ENCODE measurements around the gene SYAP1. TPM values are rescaled to one million over a fixed set of nuclear protein-coding genes. Genes with fewer than 3 reads are reported as not detected.

SYAP1 gene
- total and polyA plus RNA-seq, 2 donors (not counting 1 experiment from before 2014, with no cell fraction given): 19.4 to 49.7 TPM

DNA sequence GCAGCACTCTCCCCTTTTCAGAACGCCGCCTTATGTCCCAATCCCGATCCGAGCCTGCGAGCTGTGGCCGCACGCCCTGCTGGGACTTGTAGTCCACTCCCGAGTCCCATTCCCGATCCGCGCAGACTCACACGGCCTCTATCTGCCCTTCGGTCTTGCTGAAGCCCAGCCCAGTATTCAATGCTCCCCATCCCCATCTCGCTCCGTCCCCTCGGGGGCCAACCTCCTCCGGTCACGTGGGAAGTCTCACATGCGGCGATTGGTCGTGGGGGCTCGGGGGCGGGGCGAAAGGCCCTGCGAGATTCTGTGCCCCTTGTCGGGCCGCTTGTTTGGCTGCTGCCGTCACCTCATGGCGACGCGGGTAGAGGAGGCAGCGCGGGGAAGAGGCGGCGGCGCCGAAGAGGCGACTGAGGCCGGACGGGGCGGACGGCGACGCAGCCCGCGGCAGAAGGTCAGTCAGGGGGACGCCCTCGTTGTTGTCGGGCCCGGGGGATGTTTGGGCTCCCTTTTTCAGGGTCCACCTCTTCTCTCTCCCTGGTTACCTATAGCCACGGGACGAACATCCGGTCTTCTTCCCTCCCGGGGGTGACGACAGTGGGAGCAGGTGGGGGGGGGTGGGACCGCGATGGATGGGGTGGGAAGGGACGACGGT is 66.9 kb downstream of the SYAP1 start, which contains the start of gene TXLNG:
TXLNG (plus strand) TSS at position 328 of the 652 bp plus-strand sequence; CDS start at position 350, 22 bp downstream.
- Histone ChIP-seq H3K27me3 (ENCODE audit: control insufficient read depth, insufficient read depth, low read length) (no peaks in the 10 kb centered on the region), H3K36me3 (ENCODE audit: control insufficient read depth, insufficient read depth, low read length) (peaks cover 2% of the 10 kb centered on the region), H2AFZ (ENCODE audit: low read length) (peak within 1 kb of the TSS; percentile 97), H3K9ac (ENCODE audit: insufficient read depth, low read length) (peak within 1 kb of the TSS; percentile 80), H3K4me1 (ENCODE audit: control insufficient read depth, extremely low read depth, insufficient read depth, low read length) (no peaks in the 10 kb centered on the region), H4K20me1 (ENCODE audit: control insufficient read depth, extremely low read depth, insufficient read depth, low read length) (no peaks in the 10 kb centered on the region), H3K79me2 (ENCODE audit: control insufficient read depth, insufficient read depth, low read length) (peaks cover 13% of the 10 kb centered on the region), H3K4me3 (replicated peaks in 1 of 4; ENCODE audit: control extremely low read depth in 1 of 4, insufficient read depth in 1 of 4, low read depth in 3 of 4, low read length in 4 of 4) (peak within 1 kb of the TSS; percentile 69 to 87 (median 73)), H3K4me2 (ENCODE audit: extremely low read depth, insufficient read depth, low read length) (peak within 1 kb of the TSS; percentile 83), H3K9me3 (ENCODE audit: control insufficient read depth, insufficient read depth, low read depth, low read length) (no peaks in the 10 kb centered on the region), H3K27ac (ENCODE audit: insufficient read depth, low read length) (peak within 1 kb of the TSS; percentile 77)
- peak; percentile 98 to 100 for DNase-seq (ENCODE audit: low read depth in 2 of 2)
- TF ChIP-seq, protein P1, sequence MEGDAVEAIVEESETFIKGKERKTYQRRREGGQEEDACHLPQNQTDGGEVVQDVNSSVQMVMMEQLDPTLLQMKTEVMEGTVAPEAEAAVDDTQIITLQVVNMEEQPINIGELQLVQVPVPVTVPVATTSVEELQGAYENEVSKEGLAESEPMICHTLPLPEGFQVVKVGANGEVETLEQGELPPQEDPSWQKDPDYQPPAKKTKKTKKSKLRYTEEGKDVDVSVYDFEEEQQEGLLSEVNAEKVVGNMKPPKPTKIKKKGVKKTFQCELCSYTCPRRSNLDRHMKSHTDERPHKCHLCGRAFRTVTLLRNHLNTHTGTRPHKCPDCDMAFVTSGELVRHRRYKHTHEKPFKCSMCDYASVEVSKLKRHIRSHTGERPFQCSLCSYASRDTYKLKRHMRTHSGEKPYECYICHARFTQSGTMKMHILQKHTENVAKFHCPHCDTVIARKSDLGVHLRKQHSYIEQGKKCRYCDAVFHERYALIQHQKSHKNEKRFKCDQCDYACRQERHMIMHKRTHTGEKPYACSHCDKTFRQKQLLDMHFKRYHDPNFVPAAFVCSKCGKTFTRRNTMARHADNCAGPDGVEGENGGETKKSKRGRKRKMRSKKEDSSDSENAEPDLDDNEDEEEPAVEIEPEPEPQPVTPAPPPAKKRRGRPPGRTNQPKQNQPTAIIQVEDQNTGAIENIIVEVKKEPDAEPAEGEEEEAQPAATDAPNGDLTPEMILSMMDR (conservative IDR thresholded peaks at IDR 0.05 in 1 of 2, IDR thresholded peaks at IDR 0.05 in 1 of 2; ENCODE audit: low read depth in 1 of 2, low read length in 2 of 2): no peak
- no peak for TF ChIP-seq EZH2 (IDR thresholded peaks at IDR 0.05; ENCODE audit: low read length, missing control alignments)

DNA sequence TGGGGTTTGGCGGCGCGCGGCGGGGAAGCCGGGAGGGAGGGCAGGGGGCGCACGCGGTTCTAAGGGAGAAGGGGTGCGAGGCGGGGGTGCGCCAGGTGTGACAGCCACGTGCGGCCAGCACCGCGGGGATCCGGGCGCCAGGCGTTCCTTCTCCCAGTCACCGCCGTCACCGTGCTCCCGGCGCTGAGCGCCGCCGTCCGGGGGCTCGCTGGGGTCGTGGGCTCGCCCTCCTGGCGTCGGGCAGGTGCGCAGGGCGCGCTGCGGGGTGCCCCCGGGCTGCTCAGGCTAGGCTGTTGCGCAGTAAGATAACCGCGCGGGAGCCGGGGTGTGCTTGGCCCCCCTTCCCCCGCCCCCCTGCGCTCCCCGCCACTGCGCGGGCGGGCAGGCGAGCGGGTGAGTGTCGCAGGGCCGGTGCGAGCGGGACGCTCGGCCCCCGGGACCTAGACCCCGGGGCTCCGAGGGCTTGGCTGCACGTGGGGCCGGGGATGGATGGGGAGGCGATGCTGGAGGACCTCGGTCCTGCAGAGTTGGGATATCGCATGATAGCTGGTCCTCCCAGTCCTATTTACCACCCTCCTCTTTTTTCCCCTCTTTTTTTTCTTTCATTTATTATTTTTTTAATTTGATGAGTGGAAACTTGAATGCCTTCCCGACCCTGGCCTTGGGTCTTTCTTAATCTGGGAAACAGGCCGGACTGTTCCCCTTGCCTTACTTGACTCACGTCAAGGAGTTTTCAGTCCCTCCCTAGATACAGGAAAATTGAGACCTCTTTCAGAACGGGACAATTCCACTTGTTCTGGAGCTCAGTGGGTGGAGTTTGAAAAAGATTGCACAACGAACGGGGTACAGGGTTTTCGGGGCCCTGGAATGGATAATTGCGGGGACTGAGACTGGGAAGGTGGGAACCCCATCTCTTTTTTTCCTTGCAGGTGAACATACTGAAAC is 67.7 kb downstream of the SYAP1 start:
- H3K4me1 ChIP-seq (ENCODE audit: control insufficient read depth, extremely low read depth, insufficient read depth, low read length): no peaks in the 10 kb centered on the region
- DNase-seq (ENCODE audit: low read depth in 2 of 2): peak in 1 of 2 donors; percentile 53
- H3K9me3 ChIP-seq (ENCODE audit: control insufficient read depth, insufficient read depth, low read depth, low read length): no peaks in the 10 kb centered on the region
- peak overlapping the region; percentile 53 to 63 (median 60) for H3K4me3 ChIP-seq (replicated peaks in 1 of 4; ENCODE audit: control extremely low read depth in 1 of 4, insufficient read depth in 1 of 4, low read depth in 3 of 4, low read length in 4 of 4)
- H3K9ac ChIP-seq (ENCODE audit: insufficient read depth, low read length): peak overlapping the region; percentile 80
- TF ChIP-seq, protein P1 (conservative IDR thresholded peaks at IDR 0.05 in 1 of 2, IDR thresholded peaks at IDR 0.05 in 1 of 2; ENCODE audit: low read depth in 1 of 2, low read length in 2 of 2): no peak
- no peak for TF ChIP-seq EZH2 (IDR thresholded peaks at IDR 0.05; ENCODE audit: low read length, missing control alignments)
- H3K27me3 ChIP-seq (ENCODE audit: control insufficient read depth, insufficient read depth, low read length): no peaks in the 10 kb centered on the region
- no peak overlapping the region for H2AFZ ChIP-seq (ENCODE audit: low read length)
- peak overlapping the region; percentile 49 for H3K4me2 ChIP-seq (ENCODE audit: extremely low read depth, insufficient read depth, low read length)
- no peaks in the 10 kb centered on the region for H4K20me1 ChIP-seq (ENCODE audit: control insufficient read depth, extremely low read depth, insufficient read depth, low read length)
- H3K27ac ChIP-seq (ENCODE audit: insufficient read depth, low read length): peak overlapping the region; percentile 77
- peaks cover 2% of the 10 kb centered on the region for H3K36me3 ChIP-seq (ENCODE audit: control insufficient read depth, insufficient read depth, low read length)
- H3K79me2 ChIP-seq (ENCODE audit: control insufficient read depth, insufficient read depth, low read length): peaks cover 15% of the 10 kb centered on the region

DNA sequence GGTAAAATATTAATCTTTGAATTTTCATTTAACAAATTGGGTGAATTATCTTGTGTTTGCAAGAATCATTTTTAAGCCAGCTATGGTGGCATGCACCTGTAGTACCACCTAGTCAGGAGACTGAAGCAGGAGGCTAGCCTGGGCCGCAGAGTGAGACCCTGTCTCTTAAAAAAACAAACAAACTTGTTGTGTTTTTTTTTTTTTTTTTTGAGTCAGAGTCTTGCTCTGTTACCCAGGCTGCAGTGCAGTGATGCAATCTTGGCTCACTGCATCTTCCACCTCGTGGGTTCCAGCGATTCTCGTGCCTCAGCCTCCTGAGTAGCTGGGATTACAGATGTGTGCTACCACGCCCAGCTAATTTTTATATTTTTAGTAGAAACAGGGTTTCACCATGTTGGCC is 69.1 kb downstream of the SYAP1 start:
- Histone ChIP-seq H3K79me2 (ENCODE audit: control insufficient read depth, insufficient read depth, low read length) (peaks cover 16% of the 10 kb centered on the region), H3K4me2 (ENCODE audit: extremely low read depth, insufficient read depth, low read length) (no peak overlapping the region), H3K36me3 (ENCODE audit: control insufficient read depth, insufficient read depth, low read length) (peaks cover 2% of the 10 kb centered on the region), H3K27me3 (ENCODE audit: control insufficient read depth, insufficient read depth, low read length) (no peaks in the 10 kb centered on the region), H2AFZ (ENCODE audit: low read length) (no peak overlapping the region), H3K4me1 (ENCODE audit: control insufficient read depth, extremely low read depth, insufficient read depth, low read length) (no peaks in the 10 kb centered on the region), H3K4me3 (replicated peaks in 1 of 4; ENCODE audit: control extremely low read depth in 1 of 4, insufficient read depth in 1 of 4, low read depth in 3 of 4, low read length in 4 of 4) (no peak overlapping the region), H3K9ac (ENCODE audit: insufficient read depth, low read length) (no peak overlapping the region), H3K9me3 (ENCODE audit: control insufficient read depth, insufficient read depth, low read depth, low read length) (no peaks in the 10 kb centered on the region), H3K27ac (ENCODE audit: insufficient read depth, low read length) (no peak overlapping the region), H4K20me1 (ENCODE audit: control insufficient read depth, extremely low read depth, insufficient read depth, low read length) (no peaks in the 10 kb centered on the region)
- DNase-seq (ENCODE audit: low read depth in 2 of 2): peak in 1 of 2 donors; percentile 36
- TF ChIP-seq, protein P1 (conservative IDR thresholded peaks at IDR 0.05 in 1 of 2, IDR thresholded peaks at IDR 0.05 in 1 of 2; ENCODE audit: low read depth in 1 of 2, low read length in 2 of 2): no peak
- no peak for TF ChIP-seq EZH2 (IDR thresholded peaks at IDR 0.05; ENCODE audit: low read length, missing control alignments)

Measured in fibroblast of lung (primary cell).